OCI-M2 (cell line): ENCODE measurements around the gene DAP.
"Not testable (repeated sequence)": the region's sequence is repeated elsewhere in the genome, so short reads cannot be mapped to it uniquely, and the experiment has no call there.

Experiments used
- DNase-seq: peaks from one replicate; lab custom pipeline; 2025; ENCODE audit not compliant: unreplicated experiment; lab: John Stamatoyannopoulos, UW

Gene DAP, protein sequence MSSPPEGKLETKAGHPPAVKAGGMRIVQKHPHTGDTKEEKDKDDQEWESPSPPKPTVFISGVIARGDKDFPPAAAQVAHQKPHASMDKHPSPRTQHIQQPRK

DNA sequence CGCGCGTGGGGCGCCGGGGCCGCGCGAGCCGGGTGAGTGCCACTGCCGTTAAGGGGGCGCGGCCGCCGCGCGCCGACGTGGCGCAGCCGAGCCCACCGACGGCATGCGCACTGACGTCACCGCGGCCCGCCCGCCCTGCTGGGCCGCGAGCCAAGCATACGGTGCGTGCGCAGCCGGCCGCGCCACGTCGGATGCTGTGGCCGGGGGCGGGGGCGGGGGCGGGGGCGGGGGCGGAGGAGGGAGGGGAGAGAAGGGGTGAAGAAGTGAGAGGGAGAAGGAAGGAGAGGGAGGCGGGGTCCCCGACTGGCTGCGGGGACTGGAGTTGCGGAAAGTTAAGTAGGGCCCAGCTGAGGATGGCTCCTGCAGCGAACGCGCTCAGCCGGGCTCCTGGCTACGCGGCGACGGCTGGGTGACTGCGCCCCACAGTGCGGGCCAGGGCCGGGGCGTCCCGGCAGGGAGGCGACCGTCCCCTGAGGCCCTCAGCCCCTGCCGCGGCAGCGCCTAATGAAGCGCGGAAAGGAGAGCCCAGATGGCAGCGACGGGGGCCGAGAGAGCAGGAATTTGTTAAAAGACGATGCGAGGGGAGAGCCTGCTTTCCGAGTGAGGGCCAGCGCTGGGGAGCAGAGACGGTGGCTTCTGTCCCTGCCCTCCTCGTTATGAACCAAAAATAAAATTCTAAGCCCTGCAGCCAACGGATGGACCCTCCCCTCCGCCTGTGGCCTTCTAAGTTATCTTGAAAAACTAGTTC, at the start of gene DAP:
TSS of gene DAP (minus strand) at position 50 of the 748 bp plus-strand sequence. CDS start 166 bp downstream, outside the sequence.
- DNase-seq: no peak

DNA sequence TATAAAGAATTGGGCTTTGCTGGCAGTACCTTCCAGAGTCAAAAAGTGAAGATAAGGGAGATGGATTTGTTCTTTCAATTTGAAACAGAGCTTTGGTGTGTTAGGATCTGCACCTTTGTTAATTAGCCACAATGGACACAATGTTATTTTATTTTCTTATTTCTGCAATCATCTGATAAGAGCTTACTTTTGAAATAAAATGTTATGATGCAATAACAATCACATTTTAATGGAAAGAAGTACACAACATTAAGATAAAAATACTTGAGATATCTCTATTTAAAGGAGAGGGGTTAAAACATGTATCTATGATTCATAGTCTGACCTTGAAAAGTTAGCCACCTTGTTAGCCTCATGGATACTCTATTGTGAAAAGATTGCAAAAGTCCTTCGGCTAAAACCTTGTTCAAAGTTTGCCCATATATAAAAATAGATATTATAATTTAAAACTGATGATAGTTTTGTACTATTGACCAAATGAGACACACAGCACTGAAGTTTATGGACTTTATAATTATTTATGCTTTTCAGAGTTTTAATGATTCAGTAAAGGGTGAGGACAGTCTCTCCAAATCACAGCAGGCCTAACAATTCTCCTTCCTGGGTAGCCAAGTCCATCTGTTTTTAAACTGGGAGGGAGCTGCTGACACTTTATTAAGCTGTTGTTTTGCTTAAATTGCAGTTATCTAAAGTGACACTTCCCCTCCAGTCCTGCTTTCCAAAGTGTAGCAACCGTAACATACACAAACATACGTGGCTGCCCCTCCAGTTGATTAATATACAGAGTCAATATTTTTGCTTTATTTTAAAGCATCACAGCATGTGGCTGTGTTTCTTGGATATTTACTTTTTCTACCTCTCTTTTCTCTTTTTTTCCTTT, 47.6 kb upstream of the DAP start:
- DNase-seq: no peak

DNA sequence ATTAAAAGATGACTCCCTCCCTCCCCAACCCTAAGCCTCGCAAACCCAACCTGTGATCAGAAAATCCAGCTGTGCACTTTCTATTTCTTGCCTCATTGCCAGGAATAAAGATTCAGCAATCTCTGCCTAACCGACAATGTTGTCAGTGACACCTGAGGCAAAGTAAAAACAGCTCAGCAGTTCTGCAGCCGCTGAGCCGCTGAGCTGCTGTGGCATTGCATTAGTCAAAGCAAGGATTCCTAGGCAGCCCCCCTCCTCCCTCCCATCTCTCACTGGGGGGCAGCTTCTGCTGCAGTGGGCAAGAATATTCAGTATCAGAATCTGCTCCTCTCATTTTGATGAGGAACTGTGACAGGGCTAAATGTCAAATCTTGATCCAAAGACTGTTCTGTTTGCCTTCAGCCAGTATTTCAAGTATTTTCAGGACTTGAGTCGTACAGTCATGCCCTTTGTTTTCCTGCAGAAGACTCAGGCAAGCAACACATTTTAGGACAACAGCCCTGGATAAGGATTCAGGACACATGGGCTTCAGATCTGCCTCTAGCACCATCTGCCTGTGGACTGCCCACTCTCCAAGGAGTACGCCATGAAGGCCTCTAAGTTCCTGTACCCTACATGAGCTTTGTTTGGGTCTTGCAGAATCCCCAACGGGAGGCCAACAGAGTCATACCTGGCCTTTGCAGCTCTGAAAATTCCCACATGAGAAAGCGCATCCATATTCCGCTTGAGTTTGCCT, 41.1 kb upstream of the DAP start:
- no peak for DNase-seq

DNA sequence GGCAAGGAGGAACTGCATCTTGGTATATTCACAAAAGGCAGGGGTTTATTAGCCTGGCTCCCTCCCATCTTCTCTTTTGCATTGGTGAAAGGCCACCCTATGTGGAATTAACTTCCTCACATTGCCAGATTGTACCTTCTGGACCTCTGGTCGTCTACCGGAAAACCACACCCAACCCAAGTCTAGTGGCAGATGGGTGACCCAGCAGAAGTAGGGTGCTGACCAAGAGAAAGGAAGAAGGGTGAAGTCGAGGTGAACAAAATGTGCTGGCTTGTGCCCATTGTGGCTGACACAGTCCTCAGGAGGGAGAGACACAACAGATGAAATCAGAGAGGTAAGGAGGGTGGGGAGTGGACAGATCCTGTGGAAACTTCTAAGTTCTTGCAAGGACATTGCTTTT, 39.8 kb upstream of the DAP start:
- no peak for DNase-seq

DNA sequence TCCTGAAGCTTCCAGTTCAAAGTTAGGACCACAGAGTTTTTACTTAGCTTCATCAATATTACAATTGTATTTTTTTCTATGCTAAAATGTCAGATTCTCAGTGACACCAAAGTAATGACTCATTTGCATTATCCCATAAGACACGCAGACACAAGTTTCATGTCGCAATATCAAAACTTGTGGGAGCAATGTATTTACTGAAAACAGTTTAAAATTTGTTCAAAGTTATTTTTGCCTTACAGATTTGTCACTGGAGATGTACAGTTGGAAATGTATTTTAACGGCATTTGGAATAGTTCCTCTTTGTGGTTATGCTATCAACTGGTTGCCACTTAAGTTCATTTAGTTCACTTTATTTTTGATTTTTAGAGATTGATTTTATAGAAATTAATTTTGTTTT, 36.2 kb upstream of the DAP start:
- DNase-seq: no peak

DNA sequence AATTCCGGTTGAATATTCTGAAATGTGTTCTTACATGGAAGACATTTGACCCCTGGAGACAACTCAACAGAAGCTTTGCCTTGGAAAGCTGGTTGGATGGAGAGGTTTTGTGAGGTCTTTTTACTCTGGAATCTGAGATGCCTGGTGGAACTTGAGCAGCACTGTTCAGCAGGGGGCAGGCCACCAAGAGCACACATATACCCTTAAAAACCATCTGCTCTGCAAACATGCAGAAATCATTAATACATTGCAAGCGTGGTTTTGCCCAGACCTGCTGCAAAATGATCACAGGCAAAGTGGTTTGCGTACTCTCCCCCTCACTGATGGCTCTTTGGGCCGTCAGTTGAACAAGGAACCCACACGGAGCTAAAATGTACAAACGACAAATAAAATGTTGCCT, 32.8 kb upstream of the DAP start:
- no peak for DNase-seq

DNA sequence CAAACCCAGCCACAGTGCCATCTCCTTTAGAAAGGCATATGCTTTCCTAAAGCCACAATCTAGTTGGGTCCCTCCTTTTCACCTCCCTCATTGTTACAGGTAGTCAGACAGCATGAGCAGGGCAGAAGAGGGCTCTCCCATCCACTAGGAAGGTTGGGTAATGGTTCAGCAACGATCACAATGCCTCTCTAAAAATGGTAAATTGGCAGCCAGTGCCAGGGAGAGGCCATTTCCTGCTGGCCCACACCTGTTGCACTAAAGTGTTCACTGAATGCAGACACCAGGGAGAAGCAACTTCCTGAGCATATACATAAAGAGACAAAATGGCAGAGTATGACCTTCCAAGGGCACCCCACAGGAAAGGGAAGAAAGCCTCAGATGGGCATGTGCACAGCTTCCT, 31.3 kb upstream of the DAP start:
- DNase-seq: no peak

DNA sequence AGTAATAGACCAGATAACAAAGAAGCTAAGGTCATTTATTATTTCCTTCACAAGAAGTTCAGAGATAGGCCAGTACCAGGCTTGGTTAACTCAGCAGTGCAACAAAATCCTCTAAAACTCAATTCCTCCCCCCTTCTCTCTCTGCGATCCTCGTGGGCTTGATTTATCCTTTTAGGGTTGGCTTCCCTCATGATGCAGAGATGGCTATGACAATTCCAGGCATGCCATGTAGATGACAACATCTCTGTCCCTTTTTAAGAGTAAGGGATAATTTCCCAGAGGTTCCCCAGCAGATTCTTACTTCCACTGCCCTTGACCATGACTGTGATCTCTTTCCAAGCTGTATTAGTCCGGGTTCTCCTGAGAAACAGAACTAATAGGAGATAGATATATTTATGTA, 28.7 kb upstream of the DAP start:
- no peak for DNase-seq

DNA sequence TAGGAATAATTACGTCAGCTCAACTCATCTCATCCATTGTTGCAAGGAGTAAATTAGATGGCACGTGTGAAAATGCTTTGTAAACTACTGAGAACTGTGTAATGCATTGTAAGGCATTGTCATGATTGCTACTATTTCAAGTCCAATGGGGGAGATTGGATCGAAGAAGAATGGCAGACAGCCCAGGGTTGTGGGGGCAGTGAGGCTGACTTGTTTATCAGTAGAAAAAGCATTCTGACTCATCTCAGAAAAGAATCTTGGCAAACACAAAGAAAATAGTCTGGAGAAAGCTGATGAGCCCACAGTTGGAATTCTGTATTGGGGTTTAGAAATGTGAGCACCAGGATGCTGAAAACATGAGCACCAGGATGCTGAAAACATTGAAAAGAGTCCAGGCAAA, 28.0 kb upstream of the DAP start:
- DNase-seq: no peak

DNA sequence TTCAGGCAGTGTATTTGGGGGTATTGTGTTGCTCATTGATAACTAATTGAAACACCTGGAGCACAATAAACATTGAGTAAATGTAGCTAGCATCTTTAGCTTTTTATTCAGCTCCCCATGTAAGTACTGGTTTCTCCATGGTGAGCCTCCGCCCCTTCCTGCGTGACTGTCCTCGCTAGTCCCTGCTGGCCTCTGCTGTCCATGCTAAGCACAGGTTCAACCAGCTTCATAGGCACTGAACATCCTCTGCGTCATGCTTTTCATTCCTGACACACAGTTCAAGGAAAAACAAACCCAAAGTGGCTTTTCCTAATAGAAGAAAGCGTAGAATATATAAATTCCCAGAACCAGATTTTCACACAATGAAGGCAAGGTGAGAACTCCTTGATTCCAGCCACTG, 27.3 kb upstream of the DAP start:
- no peak for DNase-seq

DNA sequence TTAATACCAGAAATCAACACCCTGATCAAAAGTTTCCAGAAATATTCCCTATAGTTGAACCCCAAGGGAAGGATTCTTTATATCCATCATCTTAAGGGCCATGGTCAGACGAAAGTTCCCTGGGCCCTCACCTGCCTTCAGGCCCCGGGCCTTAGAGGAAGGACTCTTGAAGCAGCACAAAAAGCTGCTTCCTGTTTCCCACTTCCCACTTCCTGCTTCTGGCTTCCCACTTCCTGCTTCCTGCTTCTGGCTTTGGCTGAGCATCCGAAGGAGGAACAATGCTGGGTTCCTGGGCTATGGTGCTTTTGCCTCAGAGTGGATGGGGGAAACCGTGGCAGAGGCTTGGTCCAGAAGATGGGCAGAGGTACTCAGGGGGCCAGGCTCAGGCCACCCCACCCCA, 25.8 kb upstream of the DAP start:
- DNase-seq: no peak

DNA sequence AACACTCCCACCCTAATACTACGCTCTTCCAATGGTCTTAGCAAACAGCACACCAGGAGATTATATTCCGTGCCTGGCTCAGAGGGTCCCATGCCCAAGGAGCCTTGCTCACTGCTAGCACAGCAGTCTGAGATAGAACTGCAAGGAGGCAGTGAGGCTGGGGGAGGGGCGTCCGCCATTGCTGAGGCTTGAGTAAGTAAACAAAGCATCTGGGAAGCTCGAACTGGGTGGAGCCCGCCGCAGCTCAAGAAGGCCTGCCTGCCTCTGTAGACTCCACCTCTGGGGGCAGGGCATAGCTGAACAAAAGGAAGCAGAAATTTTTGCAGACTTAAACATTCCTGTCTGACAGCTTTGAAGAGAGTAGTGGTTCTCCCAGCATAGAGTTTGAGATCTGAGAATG, 19.2 kb upstream of the DAP start:
- DNase-seq: not testable (repeated sequence)

DNA sequence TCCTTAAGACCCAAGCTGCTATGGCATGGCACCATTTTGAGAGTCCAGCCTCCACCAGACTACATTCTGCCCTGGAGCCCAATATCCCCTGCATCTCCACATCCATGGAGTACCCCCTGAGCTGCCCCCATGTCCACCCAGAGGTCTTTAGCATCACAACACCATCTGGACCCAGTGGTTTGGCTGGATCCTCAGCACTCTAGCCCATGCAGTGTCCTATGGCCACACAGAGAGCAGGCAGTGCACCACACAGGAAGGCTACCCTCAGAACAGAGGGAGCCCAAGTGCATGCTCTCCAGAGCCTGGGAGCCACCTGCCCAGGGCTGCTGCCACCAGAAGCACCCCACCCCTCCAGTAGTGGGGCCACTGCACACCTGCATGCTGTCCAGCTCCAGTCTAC, 18.6 kb upstream of the DAP start:
- DNase-seq: no peak

DNA sequence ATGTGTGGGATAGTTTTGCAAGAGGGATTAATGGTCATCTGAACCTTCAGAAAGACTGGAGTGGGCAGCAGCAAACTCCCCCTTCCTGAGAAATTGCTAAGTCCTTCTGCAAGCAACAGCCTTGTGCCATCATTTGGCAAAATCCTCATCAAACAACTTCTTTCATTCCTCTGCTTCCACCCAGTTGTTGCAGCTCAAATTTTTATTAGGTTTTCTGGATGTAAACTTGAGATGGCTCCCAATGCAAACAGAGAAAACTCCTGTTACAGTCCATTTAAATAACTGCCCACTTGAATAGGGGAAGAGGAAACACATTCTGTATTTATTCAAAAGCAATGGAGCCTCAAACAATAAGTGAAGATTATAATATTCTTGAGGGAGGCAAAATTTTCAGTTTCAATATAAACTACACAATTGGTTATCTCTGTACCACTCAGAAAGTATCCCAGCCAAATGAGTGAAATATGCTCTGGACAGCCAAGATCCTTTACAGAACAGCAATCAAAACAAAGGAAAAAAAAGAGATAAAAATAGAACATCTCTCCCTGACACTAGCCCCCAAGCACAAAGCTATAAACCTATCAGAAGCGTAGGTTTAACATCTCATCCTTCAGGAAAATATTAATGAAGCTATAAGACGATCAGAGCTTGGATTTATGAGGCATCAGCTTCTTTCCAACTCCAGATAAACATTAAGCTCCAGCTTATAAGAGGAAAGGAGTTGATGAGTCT, 17.3 kb upstream of the DAP start:
- no peak for DNase-seq

DNA sequence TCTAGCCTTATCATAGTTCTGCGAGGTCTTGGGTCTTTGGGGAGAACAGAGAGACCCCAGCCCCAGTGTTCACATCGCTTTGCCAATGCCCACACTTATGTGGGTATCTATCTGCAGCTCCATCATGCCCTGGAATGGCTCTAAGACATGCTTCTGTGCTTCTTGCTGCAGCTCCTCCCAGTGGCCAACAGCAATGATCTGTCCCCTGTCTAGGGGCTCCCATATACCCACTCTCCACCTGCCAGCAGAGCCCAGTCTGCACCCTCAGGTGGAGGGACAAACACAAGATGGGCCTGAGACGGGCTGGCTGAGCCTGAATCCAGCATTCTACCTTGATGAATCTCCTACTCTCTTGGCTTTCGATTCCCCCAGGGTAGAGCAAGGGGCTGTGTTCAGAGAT, 14.6 kb upstream of the DAP start:
- no peak for DNase-seq

DNA sequence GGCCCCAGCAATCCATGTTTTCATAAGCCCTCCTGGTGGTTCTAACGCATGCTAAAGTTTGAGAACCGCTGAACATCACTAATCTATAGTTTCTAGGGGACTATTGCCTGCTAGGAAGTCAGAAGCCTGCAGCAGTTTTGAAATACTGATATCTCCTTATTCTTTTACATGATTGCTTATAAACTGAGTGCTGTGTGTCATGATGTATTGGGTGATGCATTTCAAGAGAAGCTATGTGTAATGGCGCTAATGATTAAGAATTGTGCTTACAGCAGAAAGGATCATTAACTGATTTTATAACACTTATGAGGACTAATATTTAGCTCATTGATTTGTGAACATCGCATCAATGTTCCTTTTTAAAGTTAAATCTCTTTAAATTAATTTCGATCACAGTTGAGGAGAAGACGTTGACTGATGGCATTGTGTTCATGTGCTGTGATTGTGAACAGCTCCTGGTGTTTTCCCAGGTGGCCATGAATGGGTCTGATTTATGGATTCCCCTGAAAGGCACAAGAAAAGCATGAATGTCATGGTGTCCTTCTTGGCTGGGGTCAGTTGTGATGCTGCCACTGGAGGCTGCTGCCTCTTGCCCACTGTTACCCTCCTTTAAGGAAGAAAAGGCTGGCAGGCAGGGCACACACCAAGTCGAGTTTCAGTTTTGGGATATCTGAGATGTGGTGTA, 12.0 kb upstream of the DAP start:
- no peak for DNase-seq

DNA sequence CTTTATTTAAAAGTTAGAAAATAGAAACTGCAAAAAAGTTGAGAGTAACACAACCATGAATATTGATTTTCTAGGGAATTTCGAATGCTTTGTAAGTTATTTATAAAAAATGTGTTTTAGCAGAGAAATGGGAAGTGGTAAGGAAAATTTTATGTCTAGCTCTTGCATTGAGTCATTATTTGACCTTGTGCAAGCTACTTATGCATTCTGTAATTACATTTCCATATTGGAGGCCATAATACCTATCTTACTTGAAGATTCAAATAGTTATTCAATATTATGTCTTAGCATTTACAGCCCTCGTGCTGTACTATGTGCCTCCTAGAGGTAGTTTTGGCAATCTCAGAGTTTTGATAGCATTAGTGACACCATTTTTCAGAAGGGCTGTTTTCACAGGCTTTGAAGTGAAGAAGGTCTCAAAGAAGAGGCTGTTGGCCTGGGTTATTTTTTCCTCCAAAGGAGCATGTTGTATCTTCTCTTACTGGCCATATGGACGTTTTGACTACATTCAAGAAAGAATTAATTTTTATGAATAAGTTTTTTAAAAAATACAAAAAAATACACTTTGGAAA, 7.4 kb upstream of the DAP start:
- DNase-seq: no peak

DNA sequence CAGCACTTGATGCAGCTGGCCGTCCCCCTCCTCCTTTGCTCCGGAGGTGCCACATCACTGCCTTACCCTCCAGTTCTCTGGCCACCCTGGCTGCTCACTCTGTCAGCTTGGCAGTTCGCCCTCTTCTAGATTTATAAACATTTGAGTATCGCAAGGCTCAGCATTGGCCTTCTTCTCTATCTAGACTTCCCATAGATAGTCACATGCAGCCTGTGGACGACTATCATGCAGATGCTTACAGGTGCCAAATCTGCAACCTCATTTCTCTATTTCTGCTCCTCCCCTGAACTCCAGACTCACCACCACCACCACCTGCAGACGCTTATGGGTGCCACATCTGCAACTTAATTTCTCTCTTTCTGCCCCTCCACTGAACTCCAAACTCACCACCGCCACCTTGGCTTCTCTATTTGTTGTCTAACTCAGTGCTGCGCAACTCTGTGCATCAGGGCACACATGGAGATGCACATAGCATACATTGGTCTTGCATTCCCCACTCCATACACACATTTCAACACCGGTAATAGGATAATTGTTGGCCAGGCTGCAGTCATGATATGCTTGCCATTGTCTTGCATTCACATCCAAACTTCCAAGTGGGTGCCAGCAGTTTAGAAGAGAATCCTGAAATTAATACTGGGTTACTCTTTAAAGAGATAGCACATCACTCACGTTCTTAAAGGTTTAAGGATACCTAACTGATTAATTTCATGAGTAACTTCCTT, 1.9 kb upstream of the DAP start:
- no peak for DNase-seq
